SK-N-SH (cell line): ENCODE measurements around the gene MMP2.

Experiments
- CHD2 ChIP-seq: fragments of 150-350 bp; IDR thresholded peaks from 2 replicates; pipeline ENCODE4 v1.6.1; 2018; ENCODE audit warnings: low read length; ENCODE audit not compliant: partially characterized antibody
- EP300 ChIP-seq, 2 experiments: IDR thresholded peaks; 2 replicates each; pipeline versions ENCODE4 v1.4.0 to v1.6.1; 2012; ENCODE audit warnings: borderline replicate concordance in 1 of 2, low read depth in 1 of 2, low read length in 1 of 2
- EZH2phosphoT487 ChIP-seq: fragments of 200-600 bp; sonication (generic); IDR thresholded peaks from 2 replicates; pipeline ENCODE4 v1.6.1; 2017; ENCODE audit warnings: low read depth, mixed run types, mild to moderate bottlenecking, antibody characterized with exemption, moderate library complexity, borderline replicate concordance
- GATA2 ChIP-seq: sonication (generic); formaldehyde crosslinking; IDR thresholded peaks from 2 replicates; pipeline ENCODE4 v1.5.0; 2020; ENCODE audit warnings: mild to moderate bottlenecking, missing genetic modification reagents
- MXI1 ChIP-seq: IDR thresholded peaks from 2 replicates; pipeline ENCODE4 v1.6.1; 2012; ENCODE audit warnings: mild to moderate bottlenecking, low read depth, low read length, improper control_type of control experiment
- POLR2AphosphoS5 ChIP-seq: IDR thresholded peaks from 2 replicates; pipeline ENCODE4 v1.6.1; 2012; ENCODE audit warnings: low read depth, low read length
- SIN3A ChIP-seq: IDR thresholded peaks from 2 replicates; pipeline ENCODE4 v1.6.1; 2012; ENCODE audit warnings: low read depth, mild to moderate bottlenecking, low read length, moderate library complexity, borderline replicate concordance
- SMC3 ChIP-seq: IDR thresholded peaks from 2 replicates; pipeline ENCODE4 v1.6.1; 2012; ENCODE audit warnings: low read depth, low read length, improper control_type of control experiment
- TAF1 ChIP-seq: IDR thresholded peaks from 2 replicates; pipeline ENCODE4 v1.6.1; 2012; ENCODE audit warnings: low read depth, mild to moderate bottlenecking, low read length, moderate library complexity, borderline replicate concordance
- YY1 ChIP-seq: IDR thresholded peaks from 2 replicates; pipeline ENCODE4 v1.4.0; 2012; ENCODE audit warnings: low read depth, mild to moderate bottlenecking
- TF ChIP-seq, protein P1 (sequence below): fragments of 200-600 bp; sonication (generic); IDR thresholded peaks from 2 replicates; pipeline ENCODE4 v1.6.1; 2017; ENCODE audit warnings: antibody characterized with exemption, mild to moderate bottlenecking, moderate library complexity
- TF ChIP-seq, protein P2 (sequence below): IDR thresholded peaks from 2 replicates; pipeline ENCODE4 v1.6.1; 2012; ENCODE audit warnings: mild to moderate bottlenecking, low read depth, low read length, moderate library complexity
- TF ChIP-seq, protein P3 (sequence below): fragments of 150-350 bp; IDR thresholded peaks from 2 replicates; pipeline ENCODE4 v1.6.1; 2016; ENCODE audit warnings: mild to moderate bottlenecking, low read depth, low read length

DNA sequence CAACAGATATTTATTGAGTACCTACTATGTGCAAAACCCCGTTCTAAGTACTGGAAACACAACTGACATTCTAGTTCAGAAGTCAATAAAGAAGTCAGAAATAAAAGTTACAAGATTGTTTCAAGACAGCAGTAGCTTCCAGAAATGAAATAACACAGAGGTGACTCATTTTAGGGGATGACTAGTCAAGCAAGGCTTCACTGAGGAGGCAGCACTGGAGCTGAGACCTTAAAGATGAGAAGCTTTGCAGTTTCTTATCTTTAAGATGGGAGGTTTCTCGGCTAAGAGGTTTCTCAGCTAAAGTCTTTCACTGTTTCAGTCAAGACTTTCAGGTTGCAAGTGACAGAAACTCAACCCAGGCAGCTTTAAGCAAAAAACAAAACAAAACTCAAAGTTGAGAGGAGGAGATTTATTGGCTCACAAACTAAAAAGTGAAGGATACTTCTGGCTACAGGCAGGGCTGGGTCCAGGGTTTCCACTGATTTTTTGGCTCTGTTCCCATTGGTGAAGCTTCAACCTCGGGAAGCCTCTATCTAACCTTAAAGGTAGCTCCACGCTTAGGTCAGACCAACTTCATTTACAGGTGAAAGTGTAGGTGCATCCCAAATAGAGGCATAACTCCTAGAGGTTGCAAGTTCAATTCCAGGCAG is 7.4 kb upstream of the MMP2 start:
- TF ChIP-seq, protein P1, sequence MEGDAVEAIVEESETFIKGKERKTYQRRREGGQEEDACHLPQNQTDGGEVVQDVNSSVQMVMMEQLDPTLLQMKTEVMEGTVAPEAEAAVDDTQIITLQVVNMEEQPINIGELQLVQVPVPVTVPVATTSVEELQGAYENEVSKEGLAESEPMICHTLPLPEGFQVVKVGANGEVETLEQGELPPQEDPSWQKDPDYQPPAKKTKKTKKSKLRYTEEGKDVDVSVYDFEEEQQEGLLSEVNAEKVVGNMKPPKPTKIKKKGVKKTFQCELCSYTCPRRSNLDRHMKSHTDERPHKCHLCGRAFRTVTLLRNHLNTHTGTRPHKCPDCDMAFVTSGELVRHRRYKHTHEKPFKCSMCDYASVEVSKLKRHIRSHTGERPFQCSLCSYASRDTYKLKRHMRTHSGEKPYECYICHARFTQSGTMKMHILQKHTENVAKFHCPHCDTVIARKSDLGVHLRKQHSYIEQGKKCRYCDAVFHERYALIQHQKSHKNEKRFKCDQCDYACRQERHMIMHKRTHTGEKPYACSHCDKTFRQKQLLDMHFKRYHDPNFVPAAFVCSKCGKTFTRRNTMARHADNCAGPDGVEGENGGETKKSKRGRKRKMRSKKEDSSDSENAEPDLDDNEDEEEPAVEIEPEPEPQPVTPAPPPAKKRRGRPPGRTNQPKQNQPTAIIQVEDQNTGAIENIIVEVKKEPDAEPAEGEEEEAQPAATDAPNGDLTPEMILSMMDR = no peak
- TF ChIP-seq EZH2phosphoT487 = no peak
- peak; percentile 25; the same call in 1 of the 2 replicates for TF ChIP-seq POLR2AphosphoS5
- TF ChIP-seq, protein P2, sequence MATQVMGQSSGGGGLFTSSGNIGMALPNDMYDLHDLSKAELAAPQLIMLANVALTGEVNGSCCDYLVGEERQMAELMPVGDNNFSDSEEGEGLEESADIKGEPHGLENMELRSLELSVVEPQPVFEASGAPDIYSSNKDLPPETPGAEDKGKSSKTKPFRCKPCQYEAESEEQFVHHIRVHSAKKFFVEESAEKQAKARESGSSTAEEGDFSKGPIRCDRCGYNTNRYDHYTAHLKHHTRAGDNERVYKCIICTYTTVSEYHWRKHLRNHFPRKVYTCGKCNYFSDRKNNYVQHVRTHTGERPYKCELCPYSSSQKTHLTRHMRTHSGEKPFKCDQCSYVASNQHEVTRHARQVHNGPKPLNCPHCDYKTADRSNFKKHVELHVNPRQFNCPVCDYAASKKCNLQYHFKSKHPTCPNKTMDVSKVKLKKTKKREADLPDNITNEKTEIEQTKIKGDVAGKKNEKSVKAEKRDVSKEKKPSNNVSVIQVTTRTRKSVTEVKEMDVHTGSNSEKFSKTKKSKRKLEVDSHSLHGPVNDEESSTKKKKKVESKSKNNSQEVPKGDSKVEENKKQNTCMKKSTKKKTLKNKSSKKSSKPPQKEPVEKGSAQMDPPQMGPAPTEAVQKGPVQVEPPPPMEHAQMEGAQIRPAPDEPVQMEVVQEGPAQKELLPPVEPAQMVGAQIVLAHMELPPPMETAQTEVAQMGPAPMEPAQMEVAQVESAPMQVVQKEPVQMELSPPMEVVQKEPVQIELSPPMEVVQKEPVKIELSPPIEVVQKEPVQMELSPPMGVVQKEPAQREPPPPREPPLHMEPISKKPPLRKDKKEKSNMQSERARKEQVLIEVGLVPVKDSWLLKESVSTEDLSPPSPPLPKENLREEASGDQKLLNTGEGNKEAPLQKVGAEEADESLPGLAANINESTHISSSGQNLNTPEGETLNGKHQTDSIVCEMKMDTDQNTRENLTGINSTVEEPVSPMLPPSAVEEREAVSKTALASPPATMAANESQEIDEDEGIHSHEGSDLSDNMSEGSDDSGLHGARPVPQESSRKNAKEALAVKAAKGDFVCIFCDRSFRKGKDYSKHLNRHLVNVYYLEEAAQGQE = peak; percentile 51; the same call in 1 of the 2 replicates
- TF ChIP-seq SMC3 = no peak
- TF ChIP-seq, protein P3, sequence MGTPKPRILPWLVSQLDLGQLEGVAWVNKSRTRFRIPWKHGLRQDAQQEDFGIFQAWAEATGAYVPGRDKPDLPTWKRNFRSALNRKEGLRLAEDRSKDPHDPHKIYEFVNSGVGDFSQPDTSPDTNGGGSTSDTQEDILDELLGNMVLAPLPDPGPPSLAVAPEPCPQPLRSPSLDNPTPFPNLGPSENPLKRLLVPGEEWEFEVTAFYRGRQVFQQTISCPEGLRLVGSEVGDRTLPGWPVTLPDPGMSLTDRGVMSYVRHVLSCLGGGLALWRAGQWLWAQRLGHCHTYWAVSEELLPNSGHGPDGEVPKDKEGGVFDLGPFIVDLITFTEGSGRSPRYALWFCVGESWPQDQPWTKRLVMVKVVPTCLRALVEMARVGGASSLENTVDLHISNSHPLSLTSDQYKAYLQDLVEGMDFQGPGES = no peak
- no peak for TF ChIP-seq GATA2
- peak in 1 of 2 experiments; percentile 62; a peak in 2 of 4 replicates for TF ChIP-seq EP300 (IDR thresholded peaks at IDR 0.05; ENCODE audit: borderline replicate concordance in 1 of 2, low read depth in 1 of 2, low read length in 1 of 2)
- no peak for TF ChIP-seq MXI1
- TF ChIP-seq SIN3A = no peak
- TF ChIP-seq TAF1 = no peak
- no peak for TF ChIP-seq CHD2
- TF ChIP-seq YY1 = peak; percentile 25; the same call in 1 of the 2 replicates
